Peyer's patch (tissue), 4 donors: Measurements from ENCODE around the gene ICE1. TPM values are rescaled to one million over a fixed set of nuclear protein-coding genes. Genes with fewer than 3 reads are reported as not detected.
"Not testable (repeated sequence)": the region's sequence is repeated elsewhere in the genome, so short reads cannot be mapped to it uniquely, and the experiment has no call there.

Source experiments
- DNase-seq, 3 donors: peaks; one replicate each; pipeline ENCODE4 v3.0.0-alpha.2; 2017 to 2019
- H3K27ac ChIP-seq, 4 donors: fragments of 200-600 bp; sonication (generic); one replicate each; pipeline ENCODE4 v1.5.1; 2016 to 2019
- H3K27me3 ChIP-seq, 2 donors: fragments of 200-600 bp; sonication (generic); one replicate each; pipeline ENCODE4 v1.5.1; 2019
- H3K36me3 ChIP-seq, 3 donors: fragments of 200-600 bp; sonication (generic); one replicate each; pipeline ENCODE4 v1.5.1; 2016 to 2019
- H3K4me1 ChIP-seq, 4 donors: fragments of 200-600 bp; sonication (generic); one replicate each; pipeline ENCODE4 v1.5.1; 2016 to 2019
- H3K4me3 ChIP-seq, 4 donors: fragments of 200-600 bp; sonication (generic); 1 replicate in 3 of 4; 2 replicates in 1 of 4; pipeline ENCODE4 v1.5.1; 2016 to 2019; ENCODE audit warnings: mild to moderate bottlenecking in 1 of 4
- H3K9me3 ChIP-seq, 4 donors: fragments of 200-600 bp; sonication (generic); one replicate each; pipeline ENCODE4 v1.5.1; 2016 to 2019; ENCODE audit warnings: mild to moderate bottlenecking in 1 of 4
- CTCF ChIP-seq, 6 experiments: fragments of 450-650 bp in 4 of 6; fragments of 200-600 bp in 2 of 6; sonication (generic) in 1 of 6; IDR thresholded peaks; one replicate each; pipeline ENCODE4 v1.5.1; 2017 to 2019; ENCODE audit warnings: antibody characterized with exemption in 6 of 6, mild to moderate bottlenecking in 3 of 6, moderate library complexity in 1 of 6
- POLR2A ChIP-seq, 2 donors: fragments of 450-650 bp; IDR thresholded peaks; one replicate each; pipeline ENCODE4 v1.5.1; 2017; ENCODE audit warnings: antibody characterized with exemption in 2 of 2, mild to moderate bottlenecking in 2 of 2, moderate library complexity in 2 of 2
- total RNA-seq, 4 donors: library from RNA; depleted of rRNA; stranded (reverse); fragments of >200 nt; gene quantifications; one replicate each; pipeline ENCODE4 v1.1.0, GENCODE V29; 2016

Gene ICE1
- total RNA-seq, 4 donors from 2014 or later: 21.8 to 55.3 (median 24.9) TPM

GRCh38 chr5:5487585-5488360, 65.3 kb downstream of the ICE1 start:
- no peaks in the 10 kb centered on the region for H3K4me1 ChIP-seq
- H3K27ac ChIP-seq: no peak overlapping the region
- peaks cover 0 to 26% (median 0%) of the 10 kb centered on the region in 3 donors for H3K36me3 ChIP-seq
- no peak for DNase-seq
- TF ChIP-seq POLR2A (IDR thresholded peaks at IDR 0.05) (no peak), CTCF (IDR thresholded peaks at IDR 0.05) (no peak)
- no peak overlapping the region for H3K4me3 ChIP-seq
- H3K9me3 ChIP-seq: no peaks in the 10 kb centered on the region
- H3K27me3 ChIP-seq: no peaks in the 10 kb centered on the region

- no peaks in the 10 kb centered on the region for H3K9me3 ChIP-seq
- no peak overlapping the region for H3K4me3 ChIP-seq
- no peak for TF ChIP-seq POLR2A (IDR thresholded peaks at IDR 0.05)
- TF ChIP-seq CTCF (IDR thresholded peaks at IDR 0.05): no peak
- H3K4me1 ChIP-seq: peaks cover 0 to 14% (median 6%) of the 10 kb centered on the region in 4 donors
- no peak overlapping the region for H3K27ac ChIP-seq
- no peak for DNase-seq
- no peaks in the 10 kb centered on the region for H3K27me3 ChIP-seq
- peaks cover 0 to 26% (median 0%) of the 10 kb centered on the region in 3 donors for H3K36me3 ChIP-seq
Measured at GRCh38 chr5:5490774-5491347, 68.4 kb downstream of the ICE1 start.

- Histone ChIP-seq H3K4me3 (no peak overlapping the region), H3K27ac (no peak overlapping the region), H3K4me1 (peaks cover 0 to 14% (median 6%) of the 10 kb centered on the region in 4 donors), H3K9me3 (no peaks in the 10 kb centered on the region), H3K27me3 (no peaks in the 10 kb centered on the region), H3K36me3 (peaks cover 0 to 19% (median 0%) of the 10 kb centered on the region in 3 donors)
- TF ChIP-seq CTCF (IDR thresholded peaks at IDR 0.05) (peak; percentile 17 to 69 (median 61)), POLR2A (IDR thresholded peaks at IDR 0.05) (no peak)
- peak in 1 of 3 donors; percentile 52 for DNase-seq
Measured at GRCh38 chr5:5492087-5492933, 69.8 kb downstream of the ICE1 start.

GRCh38 chr5:5492934-5493271, 70.4 kb downstream of the ICE1 start:
- DNase-seq, H3K4me3 ChIP-seq, H3K27ac ChIP-seq, H3K9me3 ChIP-seq, H3K27me3 ChIP-seq: not testable (repeated sequence)
- peaks cover 0 to 13% (median 0%) of the 10 kb centered on the region in 3 donors for H3K36me3 ChIP-seq
- H3K4me1 ChIP-seq: peaks cover 0 to 14% (median 6%) of the 10 kb centered on the region in 4 donors

DNA sequence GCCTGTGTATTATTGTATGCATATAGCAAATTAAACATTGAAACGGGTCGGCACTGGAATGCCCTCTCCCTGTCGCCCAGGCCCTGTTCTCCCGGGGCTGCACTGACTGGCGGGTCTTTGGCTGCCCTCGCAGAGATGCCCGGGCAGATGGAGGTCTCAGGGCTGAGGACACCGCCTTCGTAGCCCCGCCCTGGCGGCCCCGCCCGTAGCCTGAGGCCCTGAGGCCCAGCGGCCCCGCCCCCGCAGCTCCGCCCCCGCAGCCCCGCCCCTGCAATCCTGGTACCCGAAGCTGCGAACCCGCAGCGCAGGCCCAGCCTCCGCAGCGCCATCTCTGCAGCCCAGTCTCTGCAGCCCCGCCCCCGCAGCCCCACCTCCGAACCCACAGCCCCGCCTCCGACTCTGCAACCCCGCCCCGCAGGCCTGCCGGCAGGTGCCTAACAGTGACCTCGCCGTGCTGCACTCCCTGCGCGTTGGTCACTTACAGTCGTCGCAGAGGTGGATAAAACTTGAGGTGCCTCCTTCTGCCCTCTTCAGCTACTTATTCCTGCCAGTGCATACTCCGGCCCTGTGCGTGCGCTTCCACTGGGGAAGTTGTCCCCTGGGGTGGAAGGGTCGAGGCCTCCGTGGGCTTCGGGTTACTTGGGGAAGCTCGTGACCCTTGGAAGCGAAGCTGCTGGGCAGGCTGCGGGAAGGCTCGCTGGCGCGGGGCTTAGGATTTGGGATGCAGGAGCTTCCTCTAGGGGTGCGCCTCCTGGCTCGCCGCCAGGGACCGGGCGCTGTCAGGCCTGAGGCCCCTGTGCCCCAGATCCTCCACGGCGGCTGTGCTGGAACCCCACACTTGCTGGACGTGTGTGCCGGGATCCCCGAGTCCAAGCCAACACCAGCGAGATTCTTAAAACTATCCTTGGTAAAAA, 72.3 kb downstream of the ICE1 start:
- no peaks in the 10 kb centered on the region for H3K9me3 ChIP-seq
- TF ChIP-seq POLR2A (IDR thresholded peaks at IDR 0.05): no peak
- no peak for TF ChIP-seq CTCF (IDR thresholded peaks at IDR 0.05)
- H3K36me3 ChIP-seq: peaks cover 0 to under 1% (median 0%) of the 10 kb centered on the region in 3 donors
- H3K27ac ChIP-seq: peak overlapping the region in 1 of 4 donors; percentile 25
- H3K4me1 ChIP-seq: peaks cover 0 to 14% (median 6%) of the 10 kb centered on the region in 4 donors
- no peaks in the 10 kb centered on the region for H3K27me3 ChIP-seq
- H3K4me3 ChIP-seq: peak overlapping the region in 3 of 4 donors; percentile 15 to 30 (median 28)
- peak; percentile 91 to 96 (median 91) for DNase-seq
